ENCODE measurements around the gene SFI1.

DNA sequence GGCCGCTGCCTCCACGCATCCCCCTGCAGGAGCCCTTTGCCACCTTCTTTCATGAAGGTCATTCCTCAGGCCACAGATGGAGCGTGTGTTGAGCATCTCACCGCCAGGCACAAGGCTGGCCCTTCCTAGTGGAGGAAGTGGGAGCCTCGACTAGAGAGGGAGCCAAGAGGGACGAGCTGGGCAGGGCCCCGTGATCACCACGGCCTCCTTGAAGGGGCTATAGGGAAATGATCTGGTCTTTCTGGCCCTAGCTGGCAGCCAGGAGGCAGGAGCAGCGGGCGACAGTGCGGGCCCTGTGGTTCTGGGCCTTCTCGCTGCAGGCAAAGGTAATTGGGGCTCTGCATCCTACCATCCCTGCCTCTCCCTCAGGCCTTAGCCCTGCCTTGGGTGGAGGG, 116.6 kb downstream of the SFI1 start:
- TF ChIP-seq POLR2A (IDR thresholded peaks at IDR 0.05) (no peak), CTCF (IDR thresholded peaks at IDR 0.05) (no peak)

Measured in heart left ventricle (tissue), 13 donors.